ENCODE measurements around the gene PTBP3.
"Not testable (repeated sequence)": the region's sequence is repeated elsewhere in the genome, so short reads cannot be mapped to it uniquely, and the experiment has no call there.

The PTBP3 gene

GRCh38 chr9:112198646-112199045, 134.8 kb downstream of the PTBP3 start:
- DNase-seq (ENCODE audit: low read depth), result no peak
- TF ChIP-seq CTCF (IDR thresholded peaks at IDR 0.05; ENCODE audit: control insufficient read depth, insufficient read depth, low read depth, low read length, missing control alignments), result no peak
- H3K4me3 ChIP-seq (ENCODE audit: control insufficient read depth, low read depth, low read length), result no peak overlapping the region

- no peak for DNase-seq (ENCODE audit: low read depth)
- no peak overlapping the region for H3K4me3 ChIP-seq (ENCODE audit: control insufficient read depth, low read depth, low read length)
- no peak for TF ChIP-seq CTCF (IDR thresholded peaks at IDR 0.05; ENCODE audit: control insufficient read depth, insufficient read depth, low read depth, low read length, missing control alignments)
Observed at GRCh38 chr9:112194969-112195431, 138.4 kb downstream of the PTBP3 start.

- no peak for TF ChIP-seq CTCF (IDR thresholded peaks at IDR 0.05; ENCODE audit: control insufficient read depth, insufficient read depth, low read depth, low read length, missing control alignments)
Observed at GRCh38 chr9:112193572-112194288, 139.7 kb downstream of the PTBP3 start.

GRCh38 chr9:112190320-112190719, 143.1 kb downstream of the PTBP3 start:
- DNase-seq (ENCODE audit: low read depth); H3K4me3 ChIP-seq (ENCODE audit: control insufficient read depth, low read depth, low read length): not testable (repeated sequence)

More at GRCh38 chr9:112193572-112194288, 139.7 kb downstream of the PTBP3 start:
- no peak for DNase-seq (ENCODE audit: low read depth)
- no peak overlapping the region for H3K4me3 ChIP-seq (ENCODE audit: control insufficient read depth, low read depth, low read length)

- no peak for DNase-seq (ENCODE audit: low read depth)
- no peak overlapping the region for H3K4me3 ChIP-seq (ENCODE audit: control insufficient read depth, low read depth, low read length)
- TF ChIP-seq CTCF (IDR thresholded peaks at IDR 0.05; ENCODE audit: control insufficient read depth, insufficient read depth, low read depth, low read length, missing control alignments), result no peak
Observed at GRCh38 chr9:112188884-112189283, 144.5 kb downstream of the PTBP3 start.

DNA sequence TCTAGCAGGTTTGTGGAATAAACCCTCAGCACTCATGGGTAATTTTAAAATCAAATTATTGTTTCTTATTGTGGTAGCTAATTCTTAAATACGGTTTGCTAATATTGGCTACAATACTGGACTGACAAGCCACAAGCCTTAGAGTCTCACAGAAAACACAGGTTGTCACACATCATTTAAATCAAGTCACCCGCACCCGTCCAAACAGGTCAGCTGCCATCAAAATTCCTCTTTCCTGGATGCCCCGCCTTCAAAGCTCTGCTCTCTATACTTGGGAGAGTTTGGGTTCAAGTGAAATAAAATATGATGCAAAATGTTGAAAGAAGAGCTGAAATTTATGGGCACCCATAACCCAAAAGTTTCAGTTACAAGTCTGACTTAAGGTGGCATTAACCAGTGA, 146.0 kb downstream of the PTBP3 start:
- H3K4me3 ChIP-seq (ENCODE audit: control insufficient read depth, low read depth, low read length), result no peak overlapping the region
- DNase-seq (ENCODE audit: low read depth), result no peak
- no peak for TF ChIP-seq CTCF (IDR thresholded peaks at IDR 0.05; ENCODE audit: control insufficient read depth, insufficient read depth, low read depth, low read length, missing control alignments)

DNA sequence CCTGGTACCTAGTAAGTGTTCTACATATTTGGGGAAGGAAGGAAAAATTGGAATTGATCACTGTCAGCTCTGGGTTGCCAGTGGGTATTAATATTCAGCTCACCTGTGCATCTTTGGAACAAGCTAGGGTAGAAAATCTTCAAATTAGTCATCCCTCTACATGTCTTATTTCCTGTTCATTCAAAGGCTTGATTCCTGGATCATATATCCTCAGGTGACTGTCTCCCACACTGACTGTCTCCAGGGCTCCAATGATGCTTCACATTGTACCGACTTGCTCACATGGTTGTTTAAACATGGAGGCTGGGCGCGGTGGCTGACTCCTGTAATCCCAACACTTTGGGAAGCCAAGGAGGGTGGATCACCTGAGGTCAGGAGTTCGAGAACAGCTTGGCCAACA, 146.7 kb downstream of the PTBP3 start:
- no peak for DNase-seq (ENCODE audit: low read depth)
- TF ChIP-seq CTCF (IDR thresholded peaks at IDR 0.05; ENCODE audit: control insufficient read depth, insufficient read depth, low read depth, low read length, missing control alignments), result no peak

More for the DNA sequence above, 146.7 kb downstream of the PTBP3 start:
- H3K4me3 ChIP-seq (ENCODE audit: control insufficient read depth, low read depth, low read length), result no peak overlapping the region
